ENCODE measurements around the gene ALDH18A1. TPM values are rescaled to one million over a fixed set of nuclear protein-coding genes. Genes with fewer than 3 reads are reported as not detected.
A peak's percentile ranks its signal among the peaks of the same experiment; 100 is the strongest.

The ALDH18A1 gene
- total RNA-seq, 1 experiment from 2014 or later = 53.6 TPM

DNA sequence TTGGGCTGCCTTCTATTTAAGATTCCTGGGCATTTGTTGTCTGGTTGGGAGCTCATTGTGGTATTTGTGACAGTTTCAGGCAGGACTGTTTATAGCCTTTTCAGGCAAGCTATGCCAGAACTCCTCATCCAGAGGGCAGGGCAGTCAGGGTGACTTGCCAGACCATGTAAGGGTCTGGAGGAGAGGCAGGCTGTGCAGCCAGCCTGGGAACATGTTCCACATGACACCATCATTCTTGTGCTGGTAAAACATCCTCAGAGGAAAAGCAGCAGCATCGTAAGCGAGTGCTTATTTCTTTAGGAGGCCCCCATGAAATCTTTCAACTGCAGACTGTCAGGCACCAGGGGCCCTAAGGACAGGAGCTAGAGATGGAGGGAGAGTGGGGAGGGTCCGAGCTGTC is 51.3 kb downstream of the ALDH18A1 start:
- in situ Hi-C loops (cut with HindIII; ENCODE audit: low pct_unique_long_range_greater_than_20kb, low sequenced_read_pairs) = no loop called here
- no peak for DNase-seq (ENCODE audit: low read depth, low spot score)

GRCh38 chr10:95604630-95605029 is 51.9 kb downstream of the ALDH18A1 start:
- in situ Hi-C loops (cut with HindIII; ENCODE audit: low pct_unique_long_range_greater_than_20kb, low sequenced_read_pairs) = no loop called here
- no peak for DNase-seq (ENCODE audit: low read depth, low spot score)

DNA sequence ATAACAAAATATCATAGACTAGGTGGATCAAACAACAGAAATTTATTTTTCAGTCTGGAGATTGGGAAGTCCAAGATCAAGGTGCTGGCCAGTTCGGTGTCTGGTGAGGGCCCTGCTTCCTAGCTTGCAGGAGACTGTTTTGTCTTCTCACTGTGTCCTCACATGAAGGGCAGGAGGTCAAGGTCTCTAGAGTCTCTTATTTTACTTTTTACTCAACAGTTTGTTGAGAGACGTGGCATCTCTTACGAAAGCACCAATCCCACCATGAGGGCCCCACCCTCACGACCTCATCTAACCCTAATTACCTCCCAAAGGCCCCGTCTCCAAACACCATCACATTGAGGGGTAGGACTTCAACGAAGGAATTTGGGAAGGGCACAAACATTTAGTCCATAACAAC is 54.1 kb downstream of the ALDH18A1 start:
- DNase-seq (ENCODE audit: low read depth, low spot score) = no peak
- in situ Hi-C loops (cut with HindIII; ENCODE audit: low pct_unique_long_range_greater_than_20kb, low sequenced_read_pairs) = no loop called here

DNA sequence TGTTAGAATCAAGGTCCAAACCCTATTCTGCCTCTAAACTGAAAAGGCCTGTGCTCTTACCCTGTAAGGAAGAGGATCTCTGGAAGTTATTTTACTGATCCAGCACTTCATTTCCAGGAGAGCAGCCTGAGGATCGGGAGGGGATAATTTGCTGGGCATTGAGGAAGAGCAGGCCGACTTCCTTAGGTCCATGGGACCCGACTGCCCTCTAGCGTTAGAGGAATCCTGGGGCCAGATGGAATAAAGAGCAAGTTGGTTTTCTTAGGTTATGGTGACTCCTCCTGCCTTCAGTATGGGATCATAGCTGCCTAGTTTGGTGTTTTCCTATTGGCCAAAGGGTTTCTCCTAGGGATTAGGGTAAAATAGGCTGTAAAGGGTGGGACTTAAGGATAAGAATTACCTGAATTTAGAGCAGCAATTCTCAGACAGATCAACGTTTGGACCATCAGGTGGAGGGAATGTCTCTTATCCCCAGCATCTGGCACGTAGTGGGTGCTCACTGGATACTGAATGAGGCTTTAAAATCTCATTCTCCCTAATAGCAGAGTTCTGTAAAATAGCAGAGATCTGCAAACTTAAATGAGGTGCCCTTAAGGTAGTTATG is 55.3 kb downstream of the ALDH18A1 start:
- DNase-seq (ENCODE audit: low read depth, low spot score) = peak; percentile 92
- in situ Hi-C loops (cut with HindIII; ENCODE audit: low pct_unique_long_range_greater_than_20kb, low sequenced_read_pairs) = no loop called here

DNA sequence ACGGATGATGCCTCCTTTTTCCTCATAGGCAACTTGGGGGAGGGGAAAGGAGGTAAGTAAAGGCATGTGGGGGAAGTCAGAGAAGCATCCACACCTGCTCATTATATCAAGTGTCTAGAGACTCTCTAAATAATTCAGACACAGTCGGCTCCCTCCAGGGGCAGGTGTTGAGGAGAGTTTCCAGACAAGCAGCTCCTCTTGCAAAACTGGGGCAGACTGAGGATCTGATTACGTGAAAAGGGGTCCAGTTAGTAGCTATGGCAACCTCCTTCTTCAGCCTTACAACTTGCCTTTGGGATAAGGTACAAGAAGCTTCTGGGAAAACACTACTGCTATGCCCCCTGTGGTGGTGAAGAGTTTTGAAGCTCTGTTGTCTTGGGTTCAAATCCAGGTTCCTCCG is 56.4 kb downstream of the ALDH18A1 start:
- DNase-seq (ENCODE audit: low read depth, low spot score) = no peak
- in situ Hi-C loops (cut with HindIII; ENCODE audit: low pct_unique_long_range_greater_than_20kb, low sequenced_read_pairs) = no loop called here

- in situ Hi-C loops (cut with HindIII; ENCODE audit: low pct_unique_long_range_greater_than_20kb, low sequenced_read_pairs) = no loop called here
- DNase-seq (ENCODE audit: low read depth, low spot score) = no peak
Measured at GRCh38 chr10:95597788-95598187, 58.7 kb downstream of the ALDH18A1 start.

- DNase-seq (ENCODE audit: low read depth, low spot score) = no peak
- in situ Hi-C loops (cut with HindIII; ENCODE audit: low pct_unique_long_range_greater_than_20kb, low sequenced_read_pairs) = no loop called here
Measured at GRCh38 chr10:95588025-95588424, 68.5 kb downstream of the ALDH18A1 start.

DNA sequence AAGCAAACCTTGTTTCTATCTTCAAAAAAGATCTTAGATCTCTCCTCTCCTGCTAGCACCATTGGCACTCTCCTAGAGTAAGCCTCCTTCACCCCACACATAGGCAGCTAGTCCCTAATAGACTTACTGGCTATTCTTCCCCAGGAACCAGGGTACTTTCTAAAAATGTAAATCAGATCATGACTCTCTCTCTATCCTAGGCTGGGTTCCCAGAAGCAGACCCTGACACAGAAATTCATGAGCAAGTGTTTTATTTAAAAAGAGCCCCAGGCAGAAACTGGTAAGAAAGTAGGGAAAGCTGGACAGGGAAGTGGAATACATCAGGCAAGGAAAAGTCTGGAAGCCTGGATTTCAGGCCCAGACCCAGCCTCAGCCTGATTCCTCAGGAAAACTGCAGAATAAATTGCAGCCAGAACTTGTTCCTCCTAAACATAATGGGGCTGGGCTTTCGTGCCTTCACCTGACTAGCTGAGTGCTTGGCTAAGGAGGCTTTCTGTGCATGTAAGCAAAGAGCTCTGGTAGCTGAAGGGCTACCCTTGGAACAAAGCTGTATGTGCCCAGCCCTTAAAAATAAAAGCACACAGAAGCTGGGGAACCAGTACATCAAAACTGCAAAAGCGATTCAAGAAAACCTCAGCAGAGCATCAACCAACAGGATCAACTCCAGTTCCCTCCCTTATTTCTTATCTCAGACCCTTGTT is 76.5 kb downstream of the ALDH18A1 start:
- in situ Hi-C loops (cut with HindIII; ENCODE audit: low pct_unique_long_range_greater_than_20kb, low sequenced_read_pairs) = no loop called here
- no peak for DNase-seq (ENCODE audit: low read depth, low spot score)

DNA sequence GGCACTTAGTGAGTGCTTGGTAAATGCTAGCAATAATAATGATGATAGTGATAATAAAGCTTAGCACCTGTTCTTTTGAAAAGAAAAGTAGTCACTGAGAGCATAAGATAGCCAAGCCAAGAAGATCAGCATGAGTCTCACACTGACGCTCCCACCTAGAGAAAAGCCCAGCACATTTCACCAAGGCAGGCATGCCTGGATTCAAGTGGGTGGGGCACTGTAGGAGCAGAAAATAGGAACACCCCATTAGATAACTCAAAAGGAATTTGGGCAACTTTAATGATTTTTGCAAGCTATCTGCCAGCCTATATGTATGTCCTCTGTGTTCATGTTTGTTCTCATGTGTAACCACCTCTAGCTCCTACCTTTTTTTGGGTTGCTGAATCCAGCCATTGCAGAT is 77.2 kb downstream of the ALDH18A1 start:
- in situ Hi-C loops (cut with HindIII; ENCODE audit: low pct_unique_long_range_greater_than_20kb, low sequenced_read_pairs) = no loop called here
- no peak for DNase-seq (ENCODE audit: low read depth, low spot score)

DNA sequence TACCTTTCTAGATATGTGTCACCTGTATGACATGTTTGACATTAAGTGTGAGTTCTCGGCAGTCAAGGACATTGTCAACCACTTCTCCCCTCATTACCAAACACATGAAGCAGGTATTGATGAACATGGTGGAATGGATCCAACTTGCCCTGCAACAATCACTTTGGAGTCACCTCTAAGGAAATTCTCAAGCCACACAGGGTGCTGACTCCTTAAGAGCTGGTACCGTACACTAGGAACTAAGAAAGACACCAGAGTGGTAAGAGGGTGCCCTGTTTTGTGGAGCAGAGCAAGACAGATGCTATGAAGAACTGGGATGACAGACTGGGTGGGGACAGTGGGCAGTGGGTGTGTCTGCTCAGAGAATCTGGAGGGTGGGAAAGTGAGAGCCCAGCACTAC is 77.9 kb downstream of the ALDH18A1 start:
- in situ Hi-C loops (cut with HindIII; ENCODE audit: low pct_unique_long_range_greater_than_20kb, low sequenced_read_pairs) = no loop called here
- no peak for DNase-seq (ENCODE audit: low read depth, low spot score)

GRCh38 chr10:95574649-95575365 is 81.7 kb downstream of the ALDH18A1 start:
- in situ Hi-C loops (cut with HindIII; ENCODE audit: low pct_unique_long_range_greater_than_20kb, low sequenced_read_pairs) = no loop called here
- no peak for DNase-seq (ENCODE audit: low read depth, low spot score)

- DNase-seq (ENCODE audit: low read depth, low spot score) = no peak
- in situ Hi-C loops (cut with HindIII; ENCODE audit: low pct_unique_long_range_greater_than_20kb, low sequenced_read_pairs) = no loop called here
Measured at GRCh38 chr10:95573964-95574604, 82.4 kb downstream of the ALDH18A1 start.

GRCh38 chr10:95573527-95573926 is 83.0 kb downstream of the ALDH18A1 start:
- no peak for DNase-seq (ENCODE audit: low read depth, low spot score)
- in situ Hi-C loops (cut with HindIII; ENCODE audit: low pct_unique_long_range_greater_than_20kb, low sequenced_read_pairs) = no loop called here

- in situ Hi-C loops (cut with HindIII; ENCODE audit: low pct_unique_long_range_greater_than_20kb, low sequenced_read_pairs) = no loop called here
Measured at GRCh38 chr10:95572131-95572820, 84.2 kb downstream of the ALDH18A1 start.

GRCh38 chr10:95571390-95571789 is 85.1 kb downstream of the ALDH18A1 start:
- in situ Hi-C loops (cut with HindIII; ENCODE audit: low pct_unique_long_range_greater_than_20kb, low sequenced_read_pairs) = no loop called here
- no peak for DNase-seq (ENCODE audit: low read depth, low spot score)

More at GRCh38 chr10:95572131-95572820, 84.2 kb downstream of the ALDH18A1 start:
- DNase-seq (ENCODE audit: low read depth, low spot score) = no peak

GRCh38 chr10:95569368-95569767 is 87.1 kb downstream of the ALDH18A1 start:
- DNase-seq (ENCODE audit: low read depth, low spot score) = no peak
- in situ Hi-C loops (cut with HindIII; ENCODE audit: low pct_unique_long_range_greater_than_20kb, low sequenced_read_pairs) = no loop called here

- DNase-seq (ENCODE audit: low read depth, low spot score) = no peak
- in situ Hi-C loops (cut with HindIII; ENCODE audit: low pct_unique_long_range_greater_than_20kb, low sequenced_read_pairs) = no loop called here
Measured at GRCh38 chr10:95567903-95568630, 88.4 kb downstream of the ALDH18A1 start.
